ENCODE measurements around the gene NEU2.

Gene NEU2

GRCh38 chr2:233061591-233062450, 29.3 kb downstream of the NEU2 start:
- Histone ChIP-seq H3K4me3 (ENCODE audit: low read depth in 1 of 2, low read length in 1 of 2) (peak overlapping the region; percentile 93 to 97), H3K9me3 (no peaks in the 10 kb centered on the region), H3K36me3 (peaks cover 15% of the 10 kb centered on the region), H3K27ac (peak overlapping the region; percentile 97), H3K4me1 (ENCODE audit: control insufficient read depth in 1 of 2, insufficient read depth in 1 of 2, low read depth in 1 of 2, low read length in 1 of 2) (peaks cover 62 to 76% of the 10 kb centered on the region in 2 experiments), H3K27me3 (no peaks in the 10 kb centered on the region)
- peak; percentile 40 for TF ChIP-seq CTCF (IDR thresholded peaks at IDR 0.05)

GRCh38 chr2:233062451-233062850, 30.0 kb downstream of the NEU2 start:
- Histone ChIP-seq H3K4me1 (ENCODE audit: control insufficient read depth in 1 of 2, insufficient read depth in 1 of 2, low read depth in 1 of 2, low read length in 1 of 2) (peaks cover 67 to 80% of the 10 kb centered on the region in 2 experiments), H3K36me3 (peaks cover 21% of the 10 kb centered on the region), H3K9me3 (no peaks in the 10 kb centered on the region), H3K27me3 (no peaks in the 10 kb centered on the region), H3K27ac (peak overlapping the region; percentile 97), H3K4me3 (ENCODE audit: low read depth in 1 of 2, low read length in 1 of 2) (peak overlapping the region; percentile 93 to 97)
- TF ChIP-seq CTCF (IDR thresholded peaks at IDR 0.05) = no peak

- no peak for TF ChIP-seq CTCF (IDR thresholded peaks at IDR 0.05)
- Histone ChIP-seq H3K36me3 (peaks cover 21% of the 10 kb centered on the region), H3K4me3 (ENCODE audit: low read depth in 1 of 2, low read length in 1 of 2) (peak overlapping the region; percentile 93 to 97), H3K9me3 (no peaks in the 10 kb centered on the region), H3K4me1 (ENCODE audit: control insufficient read depth in 1 of 2, insufficient read depth in 1 of 2, low read depth in 1 of 2, low read length in 1 of 2) (peaks cover 71 to 84% of the 10 kb centered on the region in 2 experiments), H3K27me3 (no peaks in the 10 kb centered on the region), H3K27ac (peak overlapping the region; percentile 97)
Observed at GRCh38 chr2:233062946-233063268, 30.4 kb downstream of the NEU2 start.

- H3K4me3 ChIP-seq (ENCODE audit: low read depth in 1 of 2, low read length in 1 of 2) = peak overlapping the region; percentile 93 to 97
- H3K4me1 ChIP-seq (ENCODE audit: control insufficient read depth in 1 of 2, insufficient read depth in 1 of 2, low read depth in 1 of 2, low read length in 1 of 2) = peaks cover 76 to 89% of the 10 kb centered on the region in 2 experiments
- peaks cover 21% of the 10 kb centered on the region for H3K36me3 ChIP-seq
- H3K27me3 ChIP-seq = no peaks in the 10 kb centered on the region
- no peak for TF ChIP-seq CTCF (IDR thresholded peaks at IDR 0.05)
- H3K9me3 ChIP-seq = no peaks in the 10 kb centered on the region
- peak overlapping the region; percentile 97 for H3K27ac ChIP-seq
Observed at GRCh38 chr2:233063269-233063975, 30.9 kb downstream of the NEU2 start.

GRCh38 chr2:233063976-233064411, 31.5 kb downstream of the NEU2 start:
- Histone ChIP-seq H3K9me3 (no peaks in the 10 kb centered on the region), H3K4me3 (ENCODE audit: low read depth in 1 of 2, low read length in 1 of 2) (peak overlapping the region; percentile 93 to 97), H3K4me1 (ENCODE audit: control insufficient read depth in 1 of 2, insufficient read depth in 1 of 2, low read depth in 1 of 2, low read length in 1 of 2) (peaks cover 78 to 92% of the 10 kb centered on the region in 2 experiments), H3K36me3 (peaks cover 21% of the 10 kb centered on the region), H3K27me3 (no peaks in the 10 kb centered on the region), H3K27ac (peak overlapping the region; percentile 97)
- no peak for TF ChIP-seq CTCF (IDR thresholded peaks at IDR 0.05)
